OCI-LY3 (cell line): ENCODE data around the gene PARD3.

Experiments used
- EZH2phosphoT487 ChIP-seq: fragments of 200-600 bp; shearing (Covaris generic); IDR thresholded peaks from 2 replicates; pipeline ENCODE4 v1.6.1; 2018; ENCODE audit warnings: antibody characterized with exemption, mixed run types, low read depth
- TF ChIP-seq, protein P1 (sequence below): fragments of 200-600, 300-600 bp; sonication (generic); IDR thresholded peaks from 2 replicates; pipeline ENCODE4 v1.5.1; 2014; ENCODE audit warnings: antibody characterized with exemption, low read length, low read depth

DNA sequence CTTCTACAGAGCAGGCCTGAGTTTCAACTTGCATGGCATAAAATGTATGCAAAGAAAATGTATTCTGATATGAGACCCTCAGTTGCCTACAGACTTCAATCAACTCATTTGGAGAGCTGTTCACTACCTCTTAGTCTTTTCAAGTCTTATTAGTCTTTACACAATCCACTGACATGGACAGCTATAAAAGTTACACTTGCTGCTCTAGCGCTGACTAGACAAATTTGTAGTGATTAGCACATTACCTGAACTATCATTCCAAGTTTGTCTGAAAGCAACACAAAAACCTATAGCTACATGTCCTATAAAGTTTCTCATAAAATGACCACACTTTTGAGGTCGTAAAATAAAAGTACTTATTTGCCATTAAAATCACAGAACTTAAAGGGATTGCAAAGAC lies 83.9 kb downstream of the PARD3 start:
- TF ChIP-seq, protein P1, sequence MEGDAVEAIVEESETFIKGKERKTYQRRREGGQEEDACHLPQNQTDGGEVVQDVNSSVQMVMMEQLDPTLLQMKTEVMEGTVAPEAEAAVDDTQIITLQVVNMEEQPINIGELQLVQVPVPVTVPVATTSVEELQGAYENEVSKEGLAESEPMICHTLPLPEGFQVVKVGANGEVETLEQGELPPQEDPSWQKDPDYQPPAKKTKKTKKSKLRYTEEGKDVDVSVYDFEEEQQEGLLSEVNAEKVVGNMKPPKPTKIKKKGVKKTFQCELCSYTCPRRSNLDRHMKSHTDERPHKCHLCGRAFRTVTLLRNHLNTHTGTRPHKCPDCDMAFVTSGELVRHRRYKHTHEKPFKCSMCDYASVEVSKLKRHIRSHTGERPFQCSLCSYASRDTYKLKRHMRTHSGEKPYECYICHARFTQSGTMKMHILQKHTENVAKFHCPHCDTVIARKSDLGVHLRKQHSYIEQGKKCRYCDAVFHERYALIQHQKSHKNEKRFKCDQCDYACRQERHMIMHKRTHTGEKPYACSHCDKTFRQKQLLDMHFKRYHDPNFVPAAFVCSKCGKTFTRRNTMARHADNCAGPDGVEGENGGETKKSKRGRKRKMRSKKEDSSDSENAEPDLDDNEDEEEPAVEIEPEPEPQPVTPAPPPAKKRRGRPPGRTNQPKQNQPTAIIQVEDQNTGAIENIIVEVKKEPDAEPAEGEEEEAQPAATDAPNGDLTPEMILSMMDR = no peak
- TF ChIP-seq EZH2phosphoT487 = no peak
